ENCODE results near the gene TMEM121.

TMEM121 gene

GRCh38 chr14:105503935-105504692 lies 22.3 kb upstream of the TMEM121 start:
- TF ChIP-seq, protein P1, sequence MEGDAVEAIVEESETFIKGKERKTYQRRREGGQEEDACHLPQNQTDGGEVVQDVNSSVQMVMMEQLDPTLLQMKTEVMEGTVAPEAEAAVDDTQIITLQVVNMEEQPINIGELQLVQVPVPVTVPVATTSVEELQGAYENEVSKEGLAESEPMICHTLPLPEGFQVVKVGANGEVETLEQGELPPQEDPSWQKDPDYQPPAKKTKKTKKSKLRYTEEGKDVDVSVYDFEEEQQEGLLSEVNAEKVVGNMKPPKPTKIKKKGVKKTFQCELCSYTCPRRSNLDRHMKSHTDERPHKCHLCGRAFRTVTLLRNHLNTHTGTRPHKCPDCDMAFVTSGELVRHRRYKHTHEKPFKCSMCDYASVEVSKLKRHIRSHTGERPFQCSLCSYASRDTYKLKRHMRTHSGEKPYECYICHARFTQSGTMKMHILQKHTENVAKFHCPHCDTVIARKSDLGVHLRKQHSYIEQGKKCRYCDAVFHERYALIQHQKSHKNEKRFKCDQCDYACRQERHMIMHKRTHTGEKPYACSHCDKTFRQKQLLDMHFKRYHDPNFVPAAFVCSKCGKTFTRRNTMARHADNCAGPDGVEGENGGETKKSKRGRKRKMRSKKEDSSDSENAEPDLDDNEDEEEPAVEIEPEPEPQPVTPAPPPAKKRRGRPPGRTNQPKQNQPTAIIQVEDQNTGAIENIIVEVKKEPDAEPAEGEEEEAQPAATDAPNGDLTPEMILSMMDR (IDR thresholded peaks at IDR 0.05; ENCODE audit: low read depth, low read length) = no peak
- in situ Hi-C loops (cut with HindIII; ENCODE audit: low sequenced_read_pairs) = no loop called here
- no peak for DNase-seq (ENCODE audit: low read depth, low spot score)
- no peak overlapping the region for H3K4me3 ChIP-seq (ENCODE audit: low read depth, low read length)

GRCh38 chr14:105505101-105505500 lies 21.3 kb upstream of the TMEM121 start:
- TF ChIP-seq, protein P1 (IDR thresholded peaks at IDR 0.05; ENCODE audit: low read depth, low read length) = no peak
- H3K4me3 ChIP-seq (ENCODE audit: low read depth, low read length) = no peak overlapping the region
- no peak for DNase-seq (ENCODE audit: low read depth, low spot score)
- in situ Hi-C loops (cut with HindIII; ENCODE audit: low sequenced_read_pairs) = no loop called here

GRCh38 chr14:105507247-105507646 lies 19.1 kb upstream of the TMEM121 start:
- TF ChIP-seq, protein P1 (IDR thresholded peaks at IDR 0.05; ENCODE audit: low read depth, low read length) = no peak
- H3K4me3 ChIP-seq (ENCODE audit: low read depth, low read length) = no peak overlapping the region
- in situ Hi-C loops (cut with HindIII; ENCODE audit: low sequenced_read_pairs) = no loop called here
- DNase-seq (ENCODE audit: low read depth, low spot score) = no peak

- H3K4me3 ChIP-seq (ENCODE audit: low read depth, low read length) = no peak overlapping the region
- in situ Hi-C loops (cut with HindIII; ENCODE audit: low sequenced_read_pairs) = no loop called here
- TF ChIP-seq, protein P1 (IDR thresholded peaks at IDR 0.05; ENCODE audit: low read depth, low read length) = no peak
- no peak for DNase-seq (ENCODE audit: low read depth, low spot score)
These were observed 18.3 kb upstream of the TMEM121 start for GRCh38 chr14:105508069-105508468.

DNA sequence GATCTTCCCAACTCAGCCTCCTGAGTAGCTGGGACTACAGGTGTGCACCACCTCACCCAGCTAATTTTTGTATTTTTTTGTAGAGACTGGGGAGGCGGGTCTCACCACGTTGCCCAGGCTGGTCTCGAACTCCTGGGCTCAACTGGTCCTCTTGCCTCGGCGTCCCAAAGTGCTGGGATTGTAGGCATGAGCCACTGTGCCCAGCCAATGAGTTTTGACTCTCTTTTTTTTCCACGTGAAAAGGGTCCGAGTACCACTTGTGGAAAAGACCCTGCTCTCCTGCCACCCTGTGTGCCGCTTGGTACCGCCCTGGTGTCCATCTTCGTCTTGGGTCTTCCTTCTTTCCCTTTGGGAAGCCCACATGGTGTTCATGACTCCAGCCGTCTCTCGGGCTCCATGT lies 17.8 kb upstream of the TMEM121 start:
- H3K4me3 ChIP-seq (ENCODE audit: low read depth, low read length) = no peak overlapping the region
- TF ChIP-seq, protein P1 (IDR thresholded peaks at IDR 0.05; ENCODE audit: low read depth, low read length) = no peak
- DNase-seq (ENCODE audit: low read depth, low spot score) = no peak
- in situ Hi-C loops (cut with HindIII; ENCODE audit: low sequenced_read_pairs) = no loop called here

GRCh38 chr14:105517096-105517495 lies 9.3 kb upstream of the TMEM121 start:
- no peak for DNase-seq (ENCODE audit: low read depth, low spot score)
- in situ Hi-C loops (cut with HindIII; ENCODE audit: low sequenced_read_pairs) = no loop called here
- no peak overlapping the region for H3K4me3 ChIP-seq (ENCODE audit: low read depth, low read length)
- TF ChIP-seq, protein P1 (IDR thresholded peaks at IDR 0.05; ENCODE audit: low read depth, low read length) = no peak
